Activated CD8-positive, alpha-beta memory T cell treated with anti-CD3 and anti-CD28 coated beads, Interleukin-2, amount 50 U/mL, for 4 hours (primary cell): ENCODE data around the gene CARD8.

Experiments
- DNase-seq: peaks from one replicate; pipeline ENCODE4 v3.0.0-alpha.2; 2020

Gene CARD8

DNA sequence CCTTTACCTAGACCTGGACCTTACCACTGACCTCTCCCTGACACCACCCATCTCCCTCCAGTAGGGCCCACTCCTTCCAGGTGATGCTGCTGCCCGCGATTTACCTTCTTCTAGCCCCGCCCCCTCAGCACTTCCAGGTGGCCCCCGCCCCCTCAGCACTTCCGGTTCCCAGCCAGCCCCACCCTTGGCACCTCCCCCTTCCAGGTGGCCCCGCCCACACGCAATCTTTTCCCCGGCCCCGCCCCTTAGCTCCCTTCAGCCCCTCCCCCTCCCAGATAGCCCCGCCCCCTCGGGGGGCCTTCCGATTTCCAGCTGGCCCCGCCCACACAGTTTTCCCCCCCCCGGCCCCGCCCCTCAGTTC lies 86.2 kb downstream of the CARD8 start:
- peak; percentile 91 for DNase-seq

GRCh38 chr19:48168689-48169088 lies 87.0 kb downstream of the CARD8 start:
- no peak for DNase-seq

GRCh38 chr19:48158210-48158790 lies 97.4 kb downstream of the CARD8 start:
- no peak for DNase-seq
